Muscle layer of duodenum (tissue), 2 donors: ENCODE data around the gene INPP5E.

ENCODE experiments used
- H3K27ac ChIP-seq: one replicate; pipeline ENCODE4 v1.7.0; 2013; ENCODE audit warnings: mild to moderate bottlenecking, low read length
- H3K27me3 ChIP-seq: one replicate; pipeline ENCODE4 v1.7.0; 2013; ENCODE audit warnings: low read depth, mild to moderate bottlenecking, control low read depth, low read length
- H3K36me3 ChIP-seq, 2 donors: one replicate each; pipeline ENCODE4 v1.7.0; 2013; ENCODE audit warnings: low read length in 2 of 2, control low read depth in 1 of 2, mild to moderate bottlenecking in 1 of 2; ENCODE audit not compliant: insufficient read depth in 2 of 2, control insufficient read depth in 1 of 2
- H3K4me1 ChIP-seq, 2 donors: one replicate each; pipeline ENCODE4 v1.7.0; 2013; ENCODE audit warnings: low read length in 2 of 2, mild to moderate bottlenecking in 2 of 2, control low read depth in 1 of 2, moderate library complexity in 1 of 2; ENCODE audit not compliant: insufficient read depth in 2 of 2, control insufficient read depth in 1 of 2
- H3K4me3 ChIP-seq, 2 donors: one replicate each; pipeline ENCODE4 v1.7.0; 2013; ENCODE audit warnings: low read length in 2 of 2, low read depth in 1 of 2, mild to moderate bottlenecking in 1 of 2
- H3K9me3 ChIP-seq, 2 donors: one replicate each; pipeline ENCODE4 v1.7.0; 2013; ENCODE audit warnings: low read length in 2 of 2, control low read depth in 1 of 2, mild to moderate bottlenecking in 1 of 2; ENCODE audit not compliant: control insufficient read depth in 1 of 2
- donor health status: healthy.

INPP5E gene, protein sequence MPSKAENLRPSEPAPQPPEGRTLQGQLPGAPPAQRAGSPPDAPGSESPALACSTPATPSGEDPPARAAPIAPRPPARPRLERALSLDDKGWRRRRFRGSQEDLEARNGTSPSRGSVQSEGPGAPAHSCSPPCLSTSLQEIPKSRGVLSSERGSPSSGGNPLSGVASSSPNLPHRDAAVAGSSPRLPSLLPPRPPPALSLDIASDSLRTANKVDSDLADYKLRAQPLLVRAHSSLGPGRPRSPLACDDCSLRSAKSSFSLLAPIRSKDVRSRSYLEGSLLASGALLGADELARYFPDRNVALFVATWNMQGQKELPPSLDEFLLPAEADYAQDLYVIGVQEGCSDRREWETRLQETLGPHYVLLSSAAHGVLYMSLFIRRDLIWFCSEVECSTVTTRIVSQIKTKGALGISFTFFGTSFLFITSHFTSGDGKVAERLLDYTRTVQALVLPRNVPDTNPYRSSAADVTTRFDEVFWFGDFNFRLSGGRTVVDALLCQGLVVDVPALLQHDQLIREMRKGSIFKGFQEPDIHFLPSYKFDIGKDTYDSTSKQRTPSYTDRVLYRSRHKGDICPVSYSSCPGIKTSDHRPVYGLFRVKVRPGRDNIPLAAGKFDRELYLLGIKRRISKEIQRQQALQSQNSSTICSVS

DNA sequence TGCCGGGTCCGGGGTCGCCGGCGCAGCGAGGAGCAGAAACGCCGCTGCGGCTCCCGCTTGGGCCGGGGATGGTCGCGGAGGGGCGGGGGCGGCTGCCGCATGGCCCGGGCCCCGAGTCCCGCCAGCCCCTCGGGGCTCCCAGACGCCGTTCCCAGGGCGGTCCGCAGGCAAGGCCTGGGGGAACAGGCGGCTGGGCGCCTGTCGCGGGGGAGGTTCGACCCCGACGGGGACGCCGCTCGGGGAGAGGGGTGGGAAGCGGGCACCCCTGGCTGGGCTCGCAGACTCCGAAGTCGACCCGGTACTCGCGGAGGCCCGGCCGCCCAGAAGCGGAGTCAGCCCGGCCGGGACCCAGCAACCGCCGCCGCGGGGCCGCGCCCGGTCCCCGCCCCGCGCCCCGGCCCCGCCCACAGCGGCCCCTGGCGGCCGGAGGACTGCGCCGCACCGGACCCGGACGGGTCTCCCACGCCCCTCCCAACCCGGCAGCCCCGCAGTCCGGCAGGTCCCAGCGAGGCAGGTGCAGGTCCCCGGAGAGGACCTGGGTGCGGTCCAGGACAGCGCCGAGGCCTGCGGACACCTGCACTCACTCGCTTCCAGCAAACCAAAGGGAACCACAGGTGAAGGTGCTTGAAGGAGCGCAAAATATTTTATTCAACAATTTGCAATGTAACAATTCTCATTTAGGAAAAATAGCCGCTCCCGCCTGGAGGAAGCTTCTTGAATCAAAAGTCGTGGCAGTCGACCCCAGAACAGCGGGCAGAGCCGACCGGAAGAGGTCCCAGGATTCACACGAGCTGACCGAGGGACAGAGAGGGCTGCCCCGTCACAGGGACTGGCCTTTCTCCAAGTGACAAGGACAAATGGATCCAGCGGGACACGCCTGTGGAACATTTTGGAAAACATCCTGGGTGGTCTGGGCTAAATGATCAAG is at the start of gene INPP5E:
INPP5E (minus strand) TSS at position 365 of the 928 bp plus-strand sequence. CDS start 426 bp downstream, outside the sequence.
- Histone ChIP-seq H3K4me3 (peak within 1 kb of the TSS; percentile 72 to 93), H3K36me3 (peaks cover 35 to 42% of the 10 kb centered on the region in 2 donors), H3K27ac (no peak within 1 kb of the TSS), H3K9me3 (no peaks in the 10 kb centered on the region), H3K4me1 (peaks cover 8 to 40% of the 10 kb centered on the region in 2 donors), H3K27me3 (no peaks in the 10 kb centered on the region)

DNA sequence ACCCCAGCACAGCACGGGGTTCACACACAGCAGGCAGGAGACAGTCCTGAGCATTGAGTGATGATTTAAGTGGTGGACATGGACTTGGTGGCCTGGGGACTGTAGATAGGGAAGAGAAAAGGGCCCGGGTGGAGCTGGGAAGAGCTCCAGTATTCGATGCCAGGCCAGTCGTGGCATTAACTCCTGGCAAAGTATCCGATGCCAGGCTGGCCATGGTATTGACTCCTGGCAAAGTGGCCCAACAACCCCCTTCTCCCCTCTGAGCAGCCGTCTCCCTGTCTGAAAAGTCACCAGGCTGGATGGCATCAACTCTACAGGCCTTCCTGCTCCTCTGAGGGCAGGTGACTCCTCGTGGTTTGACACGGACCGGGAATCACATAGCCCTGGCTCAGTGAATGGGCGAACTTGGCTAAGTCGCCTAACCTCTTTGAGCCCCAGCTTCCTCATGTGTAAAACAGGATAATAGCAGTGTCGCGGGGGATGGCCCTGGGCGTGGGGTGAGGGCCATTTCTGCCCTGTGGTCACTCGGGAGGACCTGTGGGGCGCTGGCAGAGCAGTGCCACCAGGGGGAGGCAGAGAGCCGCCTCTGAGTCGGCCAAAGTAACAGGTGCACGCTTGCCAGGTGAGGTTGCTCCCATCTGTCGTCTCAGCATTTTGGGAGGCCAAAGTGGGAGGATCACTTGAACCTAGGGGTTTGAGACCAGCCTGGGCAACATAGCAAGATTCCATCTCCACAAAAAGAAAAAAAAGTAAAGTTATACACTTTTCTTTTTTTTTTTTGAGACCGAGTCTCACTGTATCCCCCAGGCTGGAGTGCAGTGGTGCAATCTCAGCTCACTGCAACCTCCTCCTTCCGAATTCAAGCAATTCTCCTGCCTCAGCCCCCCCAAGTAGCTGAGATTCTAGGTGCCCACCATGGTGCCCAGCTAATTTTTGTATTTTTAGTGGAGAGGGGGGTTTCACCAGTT is 48.9 kb upstream of the INPP5E start:
- H3K36me3 ChIP-seq, result peaks cover 0 to under 1% of the 10 kb centered on the region in 2 donors
- H3K27me3 ChIP-seq, result no peaks in the 10 kb centered on the region
- H3K4me1 ChIP-seq, result peaks cover 0 to 11% of the 10 kb centered on the region in 2 donors
- H3K4me3 ChIP-seq, result no peak overlapping the region
- H3K9me3 ChIP-seq, result no peaks in the 10 kb centered on the region
- H3K27ac ChIP-seq, result no peak overlapping the region

DNA sequence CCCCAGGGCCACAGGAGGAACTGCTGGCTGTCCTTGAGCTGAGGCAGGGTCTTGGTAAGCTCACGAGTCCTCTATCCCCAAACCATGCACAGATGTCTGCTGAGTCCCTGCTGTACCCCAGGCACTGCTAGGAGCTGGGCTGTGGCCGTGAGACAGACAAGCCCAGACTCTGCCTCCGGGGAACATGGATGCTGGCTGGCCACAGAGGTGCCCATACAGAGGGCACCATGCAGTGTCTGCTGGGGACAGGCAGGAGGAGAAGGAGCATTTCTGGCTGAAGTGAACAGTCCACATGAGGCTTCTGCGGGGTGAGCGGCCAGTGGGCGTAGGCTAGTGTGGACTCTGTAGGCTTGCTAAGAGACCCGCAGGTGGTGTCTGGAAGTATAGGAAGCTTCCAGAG is 48.0 kb upstream of the INPP5E start:
- Histone ChIP-seq H3K9me3 (no peaks in the 10 kb centered on the region), H3K4me3 (no peak overlapping the region), H3K27me3 (no peaks in the 10 kb centered on the region), H3K4me1 (peaks cover 0 to 11% of the 10 kb centered on the region in 2 donors), H3K27ac (no peak overlapping the region), H3K36me3 (peaks cover 0 to 4% of the 10 kb centered on the region in 2 donors)

DNA sequence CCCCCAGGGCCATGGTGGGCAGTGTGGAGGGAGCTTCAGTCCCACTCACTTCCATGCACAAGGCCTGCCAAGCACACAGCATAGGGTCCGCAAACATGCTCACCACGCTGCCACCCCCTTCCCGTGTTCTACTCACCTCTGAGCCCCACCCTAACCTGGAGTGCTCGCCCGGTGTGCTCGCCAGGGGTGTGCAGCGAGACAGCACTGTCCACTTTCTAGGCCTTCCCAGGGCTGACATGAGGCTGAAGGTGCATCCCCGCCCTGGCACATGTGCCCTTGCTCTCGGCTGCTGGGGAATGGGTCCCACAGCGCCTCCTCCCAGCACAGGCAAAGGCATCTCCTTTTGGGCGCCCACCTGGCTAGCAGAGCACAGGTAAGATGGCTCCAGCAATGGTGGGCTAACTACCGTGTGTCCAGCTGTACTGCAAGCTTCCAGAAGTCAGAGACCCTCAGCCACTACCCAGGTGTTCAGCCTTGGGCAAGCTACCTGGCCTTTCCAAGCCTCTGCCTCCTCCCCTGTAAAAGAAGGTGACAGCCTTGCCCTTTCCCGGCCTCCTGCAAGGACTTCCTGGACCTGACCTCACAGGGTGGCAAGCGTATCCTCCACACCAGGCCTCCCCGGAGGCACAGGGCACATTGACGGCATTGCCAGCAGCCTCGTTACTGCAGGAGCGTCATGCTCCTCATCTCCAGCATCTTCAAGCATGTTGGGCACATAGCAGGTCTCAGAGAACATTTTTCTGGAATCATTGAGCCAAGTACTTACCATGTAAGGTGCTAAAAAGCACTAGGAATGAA is 47.4 kb upstream of the INPP5E start:
- no peak overlapping the region for H3K27ac ChIP-seq
- H3K4me1 ChIP-seq, result peaks cover under 1 to 13% of the 10 kb centered on the region in 2 donors
- no peak overlapping the region for H3K4me3 ChIP-seq
- H3K36me3 ChIP-seq, result peaks cover 0 to 9% of the 10 kb centered on the region in 2 donors
- no peaks in the 10 kb centered on the region for H3K27me3 ChIP-seq
- no peaks in the 10 kb centered on the region for H3K9me3 ChIP-seq

DNA sequence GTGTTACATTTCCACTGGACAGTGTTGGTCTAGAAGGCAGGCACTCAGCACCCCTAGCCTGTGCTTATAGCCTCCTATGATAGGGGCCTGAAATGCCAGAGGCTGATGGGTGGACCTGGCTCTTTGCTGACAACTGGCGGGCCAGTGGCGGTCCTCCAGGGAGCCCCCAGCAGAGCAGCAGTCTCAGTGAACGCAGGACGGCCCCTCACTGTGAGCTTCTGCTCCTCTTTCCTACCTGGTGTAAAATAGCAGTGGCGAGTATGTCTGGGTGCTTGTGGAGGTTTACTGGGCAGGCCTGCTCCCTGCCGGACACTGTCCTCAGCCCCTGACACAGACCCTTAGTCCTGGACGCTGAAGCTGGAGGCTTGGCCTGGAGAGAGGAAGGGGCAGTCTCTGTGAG is 46.5 kb upstream of the INPP5E start:
- no peaks in the 10 kb centered on the region for H3K27me3 ChIP-seq
- no peak overlapping the region for H3K27ac ChIP-seq
- no peak overlapping the region for H3K4me3 ChIP-seq
- H3K36me3 ChIP-seq, result peaks cover 0 to 9% of the 10 kb centered on the region in 2 donors
- peaks cover 6 to 22% of the 10 kb centered on the region in 2 donors for H3K4me1 ChIP-seq
- H3K9me3 ChIP-seq, result no peaks in the 10 kb centered on the region

DNA sequence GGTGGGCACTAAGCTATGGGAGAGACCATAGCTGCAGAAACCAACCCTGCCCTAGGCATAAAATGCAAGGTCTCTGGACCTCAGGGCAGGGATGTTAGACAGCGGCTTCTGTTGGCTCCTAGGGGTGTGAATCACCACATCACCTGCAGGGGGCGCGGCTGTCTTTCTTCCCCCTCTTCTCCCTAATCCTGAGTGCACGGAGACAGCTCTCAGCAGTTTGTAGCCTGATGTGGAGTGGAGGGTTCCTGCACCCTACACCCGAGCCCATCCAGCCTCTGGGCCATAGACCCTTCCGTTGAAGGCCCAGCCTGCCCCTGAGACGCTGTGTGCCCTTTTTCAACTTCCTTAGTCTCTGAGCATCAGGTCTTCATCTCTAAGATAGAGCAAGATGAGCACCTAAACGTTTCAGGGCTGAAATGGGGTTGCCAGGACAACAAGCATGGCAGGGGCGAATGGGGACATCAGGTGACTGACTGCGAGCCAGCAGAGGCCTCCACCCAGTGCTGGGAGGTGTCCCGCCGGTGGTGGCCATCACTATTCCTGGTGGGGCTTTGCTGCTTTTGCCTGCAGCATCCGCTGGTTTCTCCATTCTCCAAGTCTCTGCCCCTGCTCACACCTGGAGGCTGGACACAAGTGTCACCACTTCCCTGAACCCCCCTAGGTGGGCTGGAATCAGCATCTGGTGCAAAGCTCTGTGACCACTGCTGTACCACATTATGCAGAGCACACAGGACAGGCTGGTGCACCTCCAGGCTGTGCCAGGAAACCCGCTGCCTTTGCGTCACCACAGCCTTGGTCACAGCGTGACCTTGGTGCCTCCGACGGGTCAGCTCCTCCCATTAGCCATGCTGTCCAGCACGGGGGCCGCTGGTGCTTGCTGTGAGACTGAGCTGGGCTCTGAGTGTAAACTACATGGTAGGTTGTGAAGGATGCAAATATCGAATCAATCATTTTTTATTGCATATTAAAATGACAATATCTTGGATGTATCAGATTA is 45.7 kb upstream of the INPP5E start:
- H3K4me3 ChIP-seq, result no peak overlapping the region
- no peaks in the 10 kb centered on the region for H3K27me3 ChIP-seq
- H3K4me1 ChIP-seq, result peaks cover 6 to 23% of the 10 kb centered on the region in 2 donors
- no peaks in the 10 kb centered on the region for H3K9me3 ChIP-seq
- no peak overlapping the region for H3K27ac ChIP-seq
- H3K36me3 ChIP-seq, result peaks cover 0 to 9% of the 10 kb centered on the region in 2 donors

DNA sequence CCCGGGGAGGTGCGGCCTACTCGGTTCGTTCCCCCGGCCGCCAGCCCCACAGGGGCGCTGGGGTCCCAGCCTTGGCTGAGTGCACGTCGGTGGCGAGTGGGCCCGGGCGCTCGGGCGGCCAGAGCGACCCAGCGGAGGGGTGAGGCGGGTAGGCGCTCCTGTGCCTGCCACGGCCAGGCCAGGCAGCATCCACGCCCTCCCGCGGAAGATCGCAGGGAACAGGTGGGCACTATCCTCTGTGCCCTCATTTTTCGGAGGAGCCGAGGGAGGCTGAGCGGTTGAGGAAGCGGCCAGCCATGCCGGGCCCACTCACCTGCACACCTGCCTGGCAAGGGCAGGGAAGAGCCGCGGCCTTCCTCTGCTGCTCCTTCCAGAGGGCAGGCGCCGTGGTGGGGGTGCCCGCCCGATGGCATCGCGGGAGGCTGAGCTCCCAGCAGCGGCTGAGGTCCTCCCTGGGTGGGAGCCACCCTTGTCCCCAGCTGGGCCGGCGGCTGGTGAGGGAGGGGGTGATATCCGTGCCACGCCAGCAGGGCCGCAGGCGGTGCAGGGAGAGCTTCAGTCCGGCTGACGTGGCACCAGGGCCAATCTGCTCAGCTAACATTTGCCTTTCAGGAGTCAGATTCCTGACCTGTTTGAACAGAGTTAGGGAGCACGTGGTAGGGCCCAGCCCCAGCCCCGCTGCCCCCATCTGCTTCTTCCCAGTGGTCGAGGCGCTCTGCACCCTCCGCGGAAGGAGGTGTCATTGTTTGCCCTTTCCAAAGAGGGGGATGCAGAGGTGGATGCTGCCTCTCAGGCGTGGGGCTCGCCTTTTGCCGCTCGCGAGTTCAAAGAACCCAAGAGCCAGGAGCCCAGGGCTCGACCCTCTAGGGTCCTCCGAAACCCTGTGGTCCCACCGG is 44.8 kb upstream of the INPP5E start:
- H3K36me3 ChIP-seq, result peaks cover 0 to 9% of the 10 kb centered on the region in 2 donors
- peaks cover 6 to 28% of the 10 kb centered on the region in 2 donors for H3K4me1 ChIP-seq
- H3K27ac ChIP-seq, result no peak overlapping the region
- no peaks in the 10 kb centered on the region for H3K27me3 ChIP-seq
- H3K9me3 ChIP-seq, result no peaks in the 10 kb centered on the region
- H3K4me3 ChIP-seq, result peak overlapping the region; percentile 57 to 78

DNA sequence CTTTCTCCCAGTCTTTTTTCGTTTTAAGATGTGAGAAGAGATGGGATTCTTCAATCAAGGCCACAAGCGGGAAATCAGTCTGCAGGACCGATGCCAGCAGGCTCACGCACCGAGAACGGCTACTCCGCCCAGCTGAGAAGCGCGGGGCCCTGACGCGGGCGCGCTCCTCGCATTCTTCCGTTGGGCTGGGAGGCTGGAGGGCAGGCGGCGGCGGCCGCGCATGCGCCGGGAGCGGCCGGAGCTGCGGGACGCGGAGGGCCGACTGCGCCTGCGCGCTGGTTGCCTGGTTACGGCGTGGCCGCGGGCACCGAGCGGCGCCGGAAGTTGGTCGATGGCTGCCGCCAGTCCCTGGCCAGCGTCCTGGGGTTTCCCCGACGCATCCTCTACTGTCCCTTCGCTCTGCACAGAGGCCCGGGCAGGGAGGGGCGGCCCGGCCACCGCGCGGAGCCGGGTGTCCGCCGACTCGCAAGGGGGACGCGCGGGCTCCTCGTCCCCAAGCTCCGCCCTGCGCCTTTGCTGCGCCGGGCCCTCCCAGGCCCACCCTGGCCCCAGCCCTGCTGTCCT is 44.0 kb upstream of the INPP5E start:
- H3K36me3 ChIP-seq, result peaks cover 0 to 9% of the 10 kb centered on the region in 2 donors
- H3K27me3 ChIP-seq, result no peaks in the 10 kb centered on the region
- H3K27ac ChIP-seq, result peak overlapping the region; percentile 96
- no peaks in the 10 kb centered on the region for H3K9me3 ChIP-seq
- peaks cover 6 to 28% of the 10 kb centered on the region in 2 donors for H3K4me1 ChIP-seq
- peak overlapping the region; percentile 57 to 78 for H3K4me3 ChIP-seq
